22Rv1 (cell line): ENCODE results near the gene WBP1L.

Experiments
- ZFX ChIP-seq: fragments of 450-650 bp; IDR thresholded peaks from 2 replicates; pipeline ENCODE4 v1.6.1; 2017; ENCODE audit warnings: antibody characterized with exemption, borderline replicate concordance
- TF ChIP-seq, protein P1 (sequence below): fragments of 450-650 bp; IDR thresholded peaks from 2 replicates; pipeline ENCODE4 v1.5.1; 2017; ENCODE audit warnings: mild to moderate bottlenecking

DNA sequence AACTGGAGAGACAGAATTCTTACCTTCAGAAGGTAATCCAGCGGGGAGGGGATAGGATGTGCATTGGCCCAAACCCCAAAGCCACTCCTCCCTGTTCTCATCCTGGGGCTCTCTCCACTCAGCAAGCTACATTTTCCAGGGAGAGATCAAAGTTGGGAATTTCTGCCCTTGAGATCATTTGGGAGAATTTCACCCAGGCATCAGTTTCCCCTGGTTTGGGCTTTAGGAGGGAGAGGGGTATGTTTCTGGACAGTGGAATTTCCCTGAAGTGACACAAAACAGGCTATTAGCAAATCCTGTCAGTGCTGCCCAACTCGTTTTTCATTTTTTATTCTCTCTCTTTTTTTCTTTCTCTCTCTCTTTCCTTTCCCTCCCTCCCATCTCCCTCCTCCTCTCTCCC is 57.7 kb downstream of the WBP1L start:
- TF ChIP-seq, protein P1, sequence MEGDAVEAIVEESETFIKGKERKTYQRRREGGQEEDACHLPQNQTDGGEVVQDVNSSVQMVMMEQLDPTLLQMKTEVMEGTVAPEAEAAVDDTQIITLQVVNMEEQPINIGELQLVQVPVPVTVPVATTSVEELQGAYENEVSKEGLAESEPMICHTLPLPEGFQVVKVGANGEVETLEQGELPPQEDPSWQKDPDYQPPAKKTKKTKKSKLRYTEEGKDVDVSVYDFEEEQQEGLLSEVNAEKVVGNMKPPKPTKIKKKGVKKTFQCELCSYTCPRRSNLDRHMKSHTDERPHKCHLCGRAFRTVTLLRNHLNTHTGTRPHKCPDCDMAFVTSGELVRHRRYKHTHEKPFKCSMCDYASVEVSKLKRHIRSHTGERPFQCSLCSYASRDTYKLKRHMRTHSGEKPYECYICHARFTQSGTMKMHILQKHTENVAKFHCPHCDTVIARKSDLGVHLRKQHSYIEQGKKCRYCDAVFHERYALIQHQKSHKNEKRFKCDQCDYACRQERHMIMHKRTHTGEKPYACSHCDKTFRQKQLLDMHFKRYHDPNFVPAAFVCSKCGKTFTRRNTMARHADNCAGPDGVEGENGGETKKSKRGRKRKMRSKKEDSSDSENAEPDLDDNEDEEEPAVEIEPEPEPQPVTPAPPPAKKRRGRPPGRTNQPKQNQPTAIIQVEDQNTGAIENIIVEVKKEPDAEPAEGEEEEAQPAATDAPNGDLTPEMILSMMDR, result no peak
- TF ChIP-seq ZFX, result no peak
